ENCODE results near the gene PINK1. TPM values are rescaled to one million over a fixed set of nuclear protein-coding genes. Genes with fewer than 3 reads are reported as not detected.
"Not testable (repeated sequence)": the region's sequence is repeated elsewhere in the genome, so short reads cannot be mapped to it uniquely, and the experiment has no call there.

PINK1 gene
- total RNA-seq, 1 experiment from 2014 or later, result 27.2 TPM

DNA sequence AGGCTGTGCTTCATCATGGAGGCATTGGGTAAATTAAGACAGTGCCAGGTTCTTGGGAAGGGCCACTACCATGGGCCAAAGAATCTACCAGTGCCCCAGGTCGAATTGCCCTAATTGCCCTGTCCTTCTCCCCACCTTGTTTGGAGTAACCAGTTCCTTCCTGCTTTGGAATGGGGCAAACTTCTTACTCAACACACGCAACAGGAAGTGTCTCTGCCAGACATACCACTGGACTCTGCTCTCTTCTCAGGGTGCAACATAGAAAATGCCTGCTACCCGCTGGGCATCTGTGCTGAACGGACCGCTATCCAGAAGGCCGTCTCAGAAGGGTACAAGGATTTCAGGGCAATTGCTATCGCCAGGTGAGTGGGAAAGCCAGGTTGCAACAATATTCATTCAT is 28.6 kb upstream of the PINK1 start:
- DNase-seq (ENCODE audit: low read depth, low spot score), result no peak
- in situ Hi-C loops (cut with HindIII; ENCODE audit: low pct_unique_long_range_greater_than_20kb, low sequenced_read_pairs), result no loop called here

GRCh38 chr1:20606801-20607570 is 26.3 kb upstream of the PINK1 start:
- in situ Hi-C loops (cut with HindIII; ENCODE audit: low pct_unique_long_range_greater_than_20kb, low sequenced_read_pairs); DNase-seq (ENCODE audit: low read depth, low spot score): not testable (repeated sequence)

DNA sequence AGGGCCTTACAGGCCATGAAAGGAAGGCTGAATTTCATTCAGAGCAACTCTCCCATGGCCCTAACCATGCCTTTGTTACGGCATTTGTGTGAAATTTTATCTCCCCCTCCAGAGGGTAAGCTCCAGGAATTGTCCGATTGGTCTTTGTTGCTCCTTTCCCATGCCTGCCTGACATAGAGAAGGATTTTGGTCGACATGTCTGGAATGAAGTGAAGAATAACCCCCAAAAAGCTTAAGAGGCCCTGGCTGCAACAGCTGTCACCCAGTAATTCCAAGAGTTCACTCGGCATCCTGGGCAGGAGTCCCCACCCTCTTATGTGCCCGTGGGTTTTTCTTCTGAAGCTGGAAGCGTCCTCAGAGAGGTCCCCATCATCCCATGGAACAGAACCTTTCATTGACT is 23.7 kb upstream of the PINK1 start:
- DNase-seq (ENCODE audit: low read depth, low spot score), result no peak
- in situ Hi-C loops (cut with HindIII; ENCODE audit: low pct_unique_long_range_greater_than_20kb, low sequenced_read_pairs), result no loop called here

GRCh38 chr1:20610970-20611369 is 22.3 kb upstream of the PINK1 start:
- no peak for DNase-seq (ENCODE audit: low read depth, low spot score)
- in situ Hi-C loops (cut with HindIII; ENCODE audit: low pct_unique_long_range_greater_than_20kb, low sequenced_read_pairs), result no loop called here

GRCh38 chr1:20611652-20612051 is 21.6 kb upstream of the PINK1 start:
- no peak for DNase-seq (ENCODE audit: low read depth, low spot score)
- in situ Hi-C loops (cut with HindIII; ENCODE audit: low pct_unique_long_range_greater_than_20kb, low sequenced_read_pairs), result no loop called here

DNA sequence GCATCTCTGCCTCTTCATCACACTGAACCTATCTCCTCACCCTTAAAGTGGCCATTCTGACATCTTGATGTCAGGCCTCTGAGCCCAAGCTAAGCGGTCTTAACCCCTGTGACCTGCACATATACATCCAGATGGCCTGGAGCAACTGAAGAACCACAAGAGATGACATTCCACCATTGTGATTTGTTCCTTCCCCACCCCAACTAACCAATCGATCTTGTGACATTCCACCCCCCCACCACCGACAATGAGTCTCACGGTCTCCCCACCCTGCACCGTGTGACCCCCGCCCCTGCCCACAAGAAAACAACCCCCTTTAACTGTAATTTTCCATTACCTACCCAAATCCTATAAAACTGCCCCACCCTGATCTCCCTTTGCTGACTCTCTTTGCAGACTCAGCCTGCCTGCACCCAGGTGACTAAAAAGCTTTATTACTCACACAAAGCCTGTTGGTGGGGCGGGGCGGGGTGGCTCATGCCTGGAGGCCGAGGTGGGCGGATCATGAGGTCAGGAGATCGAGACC is 21.0 kb upstream of the PINK1 start:
- no peak for DNase-seq (ENCODE audit: low read depth, low spot score)
- in situ Hi-C loops (cut with HindIII; ENCODE audit: low pct_unique_long_range_greater_than_20kb, low sequenced_read_pairs), result no loop called here

GRCh38 chr1:20614131-20614579 is 19.1 kb upstream of the PINK1 start:
- in situ Hi-C loops (cut with HindIII; ENCODE audit: low pct_unique_long_range_greater_than_20kb, low sequenced_read_pairs), result no loop called here
- DNase-seq (ENCODE audit: low read depth, low spot score), result no peak

DNA sequence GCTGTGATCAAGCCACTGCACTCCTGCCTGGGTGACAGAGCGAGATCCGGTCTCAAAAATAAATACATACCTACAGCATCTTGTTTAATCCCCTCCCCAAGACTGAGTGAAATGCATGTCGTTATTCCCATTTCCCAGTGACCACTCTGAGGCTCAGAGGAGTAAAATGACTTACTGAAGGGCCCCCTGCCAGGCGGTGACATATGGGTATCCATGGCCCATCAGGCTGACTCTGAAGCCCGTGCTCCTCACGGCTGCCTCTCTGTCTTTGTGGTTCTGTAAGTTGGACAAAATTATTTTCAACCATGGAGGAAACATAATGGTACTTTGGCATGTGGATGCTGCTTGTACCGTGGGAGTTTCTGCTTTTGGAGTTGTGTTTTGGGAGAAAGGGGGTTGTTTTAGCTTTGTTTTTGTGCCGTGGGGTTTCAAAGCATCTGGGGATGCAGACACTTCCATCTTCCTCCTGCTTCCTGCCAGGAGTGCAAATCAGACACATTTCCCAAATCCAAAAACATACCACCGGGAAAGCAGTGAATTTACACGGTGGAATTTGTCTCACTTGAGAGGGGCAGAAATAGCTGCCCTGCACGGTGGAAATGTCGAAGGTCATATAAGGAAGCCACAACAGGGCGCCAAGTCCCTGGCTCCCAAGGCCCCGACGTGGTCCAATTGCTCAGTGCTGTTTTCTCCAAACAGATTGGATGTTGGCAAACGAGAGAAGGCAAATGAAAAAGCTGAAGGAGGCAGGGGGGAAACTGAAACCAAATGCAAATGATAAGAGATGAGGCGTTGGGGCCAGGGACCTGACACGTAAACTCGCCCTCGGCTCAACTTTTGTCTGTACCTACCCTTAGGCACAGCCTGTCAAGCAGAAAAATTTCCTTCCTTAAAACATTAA is 17.1 kb upstream of the PINK1 start:
- in situ Hi-C loops (cut with HindIII; ENCODE audit: low pct_unique_long_range_greater_than_20kb, low sequenced_read_pairs), result no loop called here
- no peak for DNase-seq (ENCODE audit: low read depth, low spot score)

- in situ Hi-C loops (cut with HindIII; ENCODE audit: low pct_unique_long_range_greater_than_20kb, low sequenced_read_pairs), result no loop called here
- no peak for DNase-seq (ENCODE audit: low read depth, low spot score)
Measured at GRCh38 chr1:20616847-20617487, 16.3 kb upstream of the PINK1 start.

DNA sequence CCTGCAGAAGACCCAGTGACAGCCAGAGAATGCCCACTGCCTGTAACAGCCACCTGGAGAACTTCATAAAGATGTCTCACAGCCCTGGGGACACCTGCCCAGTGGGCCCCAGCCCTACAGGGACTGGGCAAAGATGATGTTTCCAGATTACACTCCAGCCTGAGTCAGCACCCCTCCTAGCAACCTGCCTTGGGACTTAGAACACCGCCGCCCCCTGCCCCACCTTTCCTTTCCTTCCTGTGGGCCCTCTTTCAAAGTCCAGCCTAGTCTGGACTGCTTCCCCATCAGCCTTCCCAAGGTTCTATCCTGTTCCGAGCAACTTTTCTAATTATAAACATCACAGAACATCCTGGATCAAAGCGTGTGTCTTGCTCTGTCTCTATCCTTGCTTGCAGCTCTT is 14.7 kb upstream of the PINK1 start:
- no peak for DNase-seq (ENCODE audit: low read depth, low spot score)
- in situ Hi-C loops (cut with HindIII; ENCODE audit: low pct_unique_long_range_greater_than_20kb, low sequenced_read_pairs), result no loop called here

DNA sequence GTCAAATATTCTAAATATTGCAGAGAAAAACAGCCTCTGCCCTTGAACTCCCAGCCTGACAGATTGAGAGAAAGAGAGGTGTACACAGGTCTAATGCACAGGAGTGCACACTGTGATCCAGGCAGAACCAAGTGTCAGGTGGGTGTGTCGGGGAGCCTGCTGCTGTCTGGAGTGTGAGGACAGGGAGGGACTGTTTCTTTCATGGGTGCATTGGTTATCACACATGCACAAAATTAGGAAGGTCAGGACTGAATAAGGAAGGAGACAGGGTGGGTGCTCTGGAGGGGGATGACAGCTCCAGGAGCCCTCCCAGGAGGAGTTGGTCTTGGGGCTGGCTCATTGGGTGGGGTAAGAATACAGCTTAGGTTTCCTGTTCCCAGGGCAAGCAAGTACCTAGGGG is 13.3 kb upstream of the PINK1 start:
- in situ Hi-C loops (cut with HindIII; ENCODE audit: low pct_unique_long_range_greater_than_20kb, low sequenced_read_pairs), result no loop called here
- no peak for DNase-seq (ENCODE audit: low read depth, low spot score)

DNA sequence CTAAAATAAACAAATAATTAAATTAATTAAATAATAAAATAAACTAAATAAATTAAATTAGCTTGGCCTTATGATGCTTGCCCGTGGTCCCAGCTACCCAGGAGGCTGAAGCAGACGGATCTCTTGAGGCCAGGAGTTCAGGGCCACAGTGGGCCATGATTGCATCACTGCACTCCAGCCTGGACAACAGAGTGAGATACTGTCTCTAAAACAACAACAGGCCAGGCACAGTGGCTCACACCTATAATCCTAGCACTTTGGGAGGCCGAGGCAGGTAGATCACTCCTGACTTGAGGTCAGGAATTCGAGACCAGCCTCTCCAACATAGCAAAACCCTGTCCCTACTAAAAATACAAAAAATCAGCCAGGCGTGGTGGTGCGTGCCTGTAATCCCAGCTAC is 12.2 kb upstream of the PINK1 start:
- DNase-seq (ENCODE audit: low read depth, low spot score), result no peak
- in situ Hi-C loops (cut with HindIII; ENCODE audit: low pct_unique_long_range_greater_than_20kb, low sequenced_read_pairs), result no loop called here

DNA sequence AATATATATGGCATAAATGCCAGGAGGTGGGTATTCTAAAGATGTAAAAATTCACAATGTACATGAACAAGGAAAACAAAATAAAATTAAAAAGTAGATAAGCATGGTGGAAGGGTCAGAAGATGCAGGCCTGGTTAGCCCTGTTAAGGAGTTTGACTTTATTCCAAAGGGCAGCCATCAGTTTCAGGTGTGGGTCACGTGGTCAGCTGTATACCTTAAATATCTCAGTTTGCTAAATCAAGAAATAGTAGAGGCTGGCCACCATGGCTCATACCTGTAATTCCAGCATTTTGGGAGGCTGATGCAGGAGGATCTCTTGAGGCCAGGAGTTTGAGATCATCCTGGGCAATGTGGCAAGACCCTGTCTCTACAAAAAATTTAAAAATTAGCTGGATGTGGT is 8.5 kb upstream of the PINK1 start:
- DNase-seq (ENCODE audit: low read depth, low spot score), result no peak
- in situ Hi-C loops (cut with HindIII; ENCODE audit: low pct_unique_long_range_greater_than_20kb, low sequenced_read_pairs), result no loop called here

DNA sequence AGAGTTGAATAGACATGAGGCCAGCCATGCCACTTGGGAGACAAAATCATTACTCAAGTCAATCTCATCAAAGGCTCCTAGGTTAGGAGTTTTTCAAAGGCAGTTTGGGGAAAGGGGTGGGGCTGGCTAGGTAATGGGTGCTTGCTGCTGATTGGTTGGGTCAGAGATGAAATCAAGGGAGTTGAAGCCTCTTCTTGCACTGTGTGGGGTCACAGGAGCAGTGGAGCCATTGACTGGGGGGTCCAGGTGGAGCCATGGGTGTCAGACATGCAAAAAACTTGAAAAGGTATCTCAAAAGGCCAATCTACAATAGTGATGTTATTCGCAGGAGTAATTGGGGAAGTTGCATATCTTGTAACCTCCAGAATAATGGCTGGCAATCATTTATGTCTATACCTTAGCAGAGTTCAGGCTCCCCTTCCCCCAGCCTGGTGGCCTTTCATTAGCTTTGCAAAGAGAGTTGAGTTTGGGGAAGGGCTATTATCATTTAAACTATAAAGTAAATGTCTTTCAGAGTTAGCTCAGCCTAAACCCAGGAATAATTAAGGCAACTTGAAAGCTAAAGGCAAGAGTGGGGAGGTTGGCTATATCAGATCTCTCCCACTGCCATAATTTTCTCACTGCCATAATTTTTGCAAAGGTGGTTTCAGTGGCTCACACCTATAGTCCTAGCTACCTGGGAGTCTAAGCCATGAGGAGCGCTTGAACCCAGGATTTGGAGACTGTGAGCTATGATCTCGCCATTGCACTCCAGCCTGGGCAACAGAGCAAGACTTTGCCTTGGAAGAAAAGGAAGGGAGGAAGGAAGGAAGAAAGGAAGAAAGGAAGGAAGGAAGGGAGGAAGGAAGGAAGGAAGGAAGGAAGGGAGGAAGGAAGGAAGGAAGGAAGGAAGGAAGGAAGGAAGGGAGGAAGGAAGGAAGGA is 7.8 kb upstream of the PINK1 start:
- in situ Hi-C loops (cut with HindIII; ENCODE audit: low pct_unique_long_range_greater_than_20kb, low sequenced_read_pairs), result no loop called here
- DNase-seq (ENCODE audit: low read depth, low spot score), result no peak

- no peak for DNase-seq (ENCODE audit: low read depth, low spot score)
- in situ Hi-C loops (cut with HindIII; ENCODE audit: low pct_unique_long_range_greater_than_20kb, low sequenced_read_pairs), result no loop called here
Measured at GRCh38 chr1:20626098-20626427, 7.2 kb upstream of the PINK1 start.

DNA sequence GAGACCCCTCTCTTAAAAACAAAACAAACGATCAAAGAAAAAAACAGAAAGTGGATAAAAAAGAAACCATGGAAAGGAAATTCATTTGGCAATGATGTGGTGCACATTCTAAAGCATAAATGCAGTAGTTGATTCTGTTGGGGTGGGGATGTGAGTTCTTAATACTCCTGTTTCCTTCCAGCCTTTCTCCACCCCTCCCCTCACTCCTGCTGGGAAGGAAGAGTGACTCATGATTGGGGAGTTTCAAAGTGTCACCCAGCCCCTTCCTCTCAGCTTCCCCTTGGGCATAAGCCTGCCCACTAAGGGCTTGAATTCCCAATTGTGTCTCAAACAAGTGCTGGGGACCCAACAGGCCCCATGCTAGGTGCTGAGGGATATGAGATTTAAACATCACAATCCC is 6.7 kb upstream of the PINK1 start:
- no peak for DNase-seq (ENCODE audit: low read depth, low spot score)
- in situ Hi-C loops (cut with HindIII; ENCODE audit: low pct_unique_long_range_greater_than_20kb, low sequenced_read_pairs), result no loop called here

- no peak for DNase-seq (ENCODE audit: low read depth, low spot score)
- in situ Hi-C loops (cut with HindIII; ENCODE audit: low pct_unique_long_range_greater_than_20kb, low sequenced_read_pairs), result no loop called here
Measured at GRCh38 chr1:20630729-20631128, 2.5 kb upstream of the PINK1 start.
